Neural cell (in vitro differentiated cells): Measurements from ENCODE around the gene PLAC9. TPM values are rescaled to one million over a fixed set of nuclear protein-coding genes. Genes with fewer than 3 reads are reported as not detected.

Source experiments
- H2AFZ ChIP-seq: fragments of 200-600, 300-800 bp; sonication (generic), shearing (Covaris generic); 2 replicates; pipeline ENCODE4 v1.6.0; 2014; ENCODE audit warnings: low read depth, mild to moderate bottlenecking, antibody characterized with exemption, low read length, moderate library complexity
- H3F3A ChIP-seq: fragments of 200-600 bp; shearing (Covaris generic); 2 replicates; pipeline ENCODE4 v1.6.1; 2016; ENCODE audit warnings: mild to moderate bottlenecking, moderate library complexity, mixed read lengths, antibody characterized with exemption, low read length; ENCODE audit not compliant: insufficient read depth, poor library complexity, severe bottlenecking
- H3K27ac ChIP-seq: fragments of 200-600, 300-800 bp; sonication (generic), shearing (Covaris generic); 2 replicates; pipeline ENCODE4 v1.5.1; 2014; ENCODE audit warnings: mild to moderate bottlenecking, low read length, moderate library complexity
- H3K27me3 ChIP-seq: fragments of 300-800, 200-600 bp; sonication (generic), shearing (Covaris generic); 2 replicates; pipeline ENCODE4 v1.6.0; 2014; ENCODE audit warnings: mild to moderate bottlenecking, low read depth, low read length, moderate library complexity; ENCODE audit not compliant: insufficient read depth
- H3K36me3 ChIP-seq: fragments of 300-800, 200-600 bp; sonication (generic), shearing (Covaris generic); 2 replicates; pipeline ENCODE4 v1.5.1; 2014; ENCODE audit warnings: mild to moderate bottlenecking, antibody characterized with exemption, low read length, moderate library complexity; ENCODE audit not compliant: insufficient read depth
- H3K4me2 ChIP-seq: fragments of 300-800, 200-600 bp; sonication (generic), shearing (Covaris generic); 2 replicates; pipeline ENCODE4 v1.6.0; 2014; ENCODE audit warnings: mild to moderate bottlenecking, low read length
- H3K4me3 ChIP-seq: fragments of 300-800, 200-600 bp; sonication (generic), shearing (Covaris generic); 2 replicates; pipeline ENCODE4 v1.5.1; 2014; ENCODE audit warnings: mild to moderate bottlenecking, low read length, moderate library complexity
- H3K79me2 ChIP-seq: fragments of 200-600 bp; shearing (Covaris generic); replicated peaks from 2 replicates; pipeline ENCODE4 v1.6.0; 2014; ENCODE audit warnings: mild to moderate bottlenecking, low read length, moderate library complexity; ENCODE audit not compliant: insufficient read depth
- H3K9ac ChIP-seq: fragments of 300-800, 200-600 bp; sonication (generic), shearing (Covaris generic); 2 replicates; pipeline ENCODE4 v1.6.1; 2016; ENCODE audit warnings: mild to moderate bottlenecking, low read length, mixed read lengths
- H3K9me2 ChIP-seq: fragments of 200-600 bp; shearing (Covaris generic); 2 replicates; pipeline ENCODE4 v1.6.1; 2016; ENCODE audit warnings: mild to moderate bottlenecking, low read length, mixed read lengths; ENCODE audit not compliant: insufficient read depth
- H3K9me3 ChIP-seq: fragments of 200-600, 300-800 bp; sonication (generic), shearing (Covaris generic); 2 replicates; pipeline ENCODE4 v1.6.1; 2016; ENCODE audit warnings: mild to moderate bottlenecking, mixed run types, low read length, moderate library complexity, mixed read lengths
- H4K20me1 ChIP-seq: fragments of 200-600 bp; shearing (Covaris generic); 2 replicates; pipeline ENCODE4 v1.6.1; 2016; ENCODE audit warnings: mild to moderate bottlenecking, mixed run types; ENCODE audit not compliant: insufficient read depth
- CTCF ChIP-seq: fragments of 450-650 bp; IDR thresholded peaks from 2 replicates; pipeline ENCODE4 v1.5.1; 2014; ENCODE audit warnings: antibody characterized with exemption, mild to moderate bottlenecking, moderate library complexity; ENCODE audit not compliant: poor library complexity, severe bottlenecking
- EP300 ChIP-seq: fragments of 450-650 bp; conservative IDR thresholded peaks from 2 replicates; pipeline ENCODE4 v1.6.1; 2014; ENCODE audit warnings: antibody characterized with exemption, mild to moderate bottlenecking, moderate library complexity; ENCODE audit not compliant: poor library complexity, severe bottlenecking
- EZH2 ChIP-seq: fragments of 200-600, 300-800 bp; shearing (Covaris generic), sonication (generic); IDR thresholded peaks from 2 replicates; pipeline ENCODE4 v1.6.1; 2014; ENCODE audit warnings: antibody characterized with exemption, low read length, borderline replicate concordance, mild to moderate bottlenecking; ENCODE audit not compliant: insufficient read depth, poor library complexity, severe bottlenecking
- MXI1 ChIP-seq: fragments of 450-650 bp; conservative IDR thresholded peaks from 2 replicates; pipeline ENCODE4 v1.6.1; 2014; ENCODE audit warnings: antibody characterized with exemption, mild to moderate bottlenecking; ENCODE audit not compliant: poor library complexity, severe bottlenecking
- POLR2AphosphoS5 ChIP-seq: IDR thresholded peaks from 2 replicates; pipeline ENCODE4 v1.6.1; 2012
- RAD21 ChIP-seq: fragments of 450-650 bp; conservative IDR thresholded peaks from 2 replicates; pipeline ENCODE4 v1.6.1; 2014; ENCODE audit warnings: antibody characterized with exemption, mild to moderate bottlenecking, moderate library complexity
- REST ChIP-seq: IDR thresholded peaks from 2 replicates; pipeline ENCODE4 v1.6.1; 2012; ENCODE audit warnings: borderline replicate concordance
- SMC3 ChIP-seq: fragments of 450-650 bp; conservative IDR thresholded peaks from 2 replicates; pipeline ENCODE4 v1.6.1; 2014; ENCODE audit warnings: antibody characterized with exemption, mild to moderate bottlenecking, moderate library complexity; ENCODE audit not compliant: poor library complexity
- TAF1 ChIP-seq: IDR thresholded peaks from 2 replicates; pipeline ENCODE4 v1.6.1; 2012; ENCODE audit warnings: low read depth
- polyA plus RNA-seq: library from polyadenylated mRNA; depleted of rRNA; stranded (reverse); fragments of >200 nt; gene quantifications from 2 replicates; pipeline ENCODE4 v1.2.3, GENCODE V29; 2014

The PLAC9 gene
- polyA plus RNA-seq, 1 donor from 2014 or later, result not detected

- H3K9ac ChIP-seq, result no peak overlapping the region
- TF ChIP-seq CTCF, result no peak
- TF ChIP-seq EZH2, result no peak
- TF ChIP-seq MXI1, result no peak
- TF ChIP-seq SMC3, result no peak
- no peak for TF ChIP-seq TAF1
- TF ChIP-seq REST, result no peak
- no peak for TF ChIP-seq RAD21
- TF ChIP-seq EP300, result no peak
- no peaks in the 10 kb centered on the region for H3K27me3 ChIP-seq
- no peaks in the 10 kb centered on the region for H3K79me2 ChIP-seq
- H3K4me2 ChIP-seq, result no peak overlapping the region
- H4K20me1 ChIP-seq, result no peaks in the 10 kb centered on the region
- H3K27ac ChIP-seq, result no peak overlapping the region
- no peaks in the 10 kb centered on the region for H3K9me2 ChIP-seq
- H3K4me3 ChIP-seq, result no peak overlapping the region
- no peaks in the 10 kb centered on the region for H3F3A ChIP-seq
- H2AFZ ChIP-seq, result no peak overlapping the region
- no peaks in the 10 kb centered on the region for H3K9me3 ChIP-seq
- H3K36me3 ChIP-seq, result no peaks in the 10 kb centered on the region
Observed at GRCh38 chr10:80165173-80165572, 32.6 kb downstream of the PLAC9 start.

- Histone ChIP-seq H2AFZ (no peak overlapping the region), H3F3A (no peaks in the 10 kb centered on the region), H3K4me2 (no peak overlapping the region), H3K27me3 (no peaks in the 10 kb centered on the region), H3K79me2 (no peaks in the 10 kb centered on the region), H3K36me3 (no peaks in the 10 kb centered on the region), H4K20me1 (no peaks in the 10 kb centered on the region), H3K4me3 (no peak overlapping the region), H3K9me3 (no peaks in the 10 kb centered on the region), H3K27ac (no peak overlapping the region), H3K9ac (no peak overlapping the region), H3K9me2 (no peaks in the 10 kb centered on the region)
- TF ChIP-seq CTCF (no peak), MXI1 (no peak), TAF1 (no peak), EP300 (no peak), REST (no peak), EZH2 (no peak), SMC3 (no peak), POLR2AphosphoS5 (no peak), RAD21 (no peak)
Observed at GRCh38 chr10:80166581-80167470, 34.3 kb downstream of the PLAC9 start.
